ENCODE data around the gene ARRDC3. TPM values are rescaled to one million over a fixed set of nuclear protein-coding genes. Genes with fewer than 3 reads are reported as not detected.
"Not testable (repeated sequence)": the region's sequence is repeated elsewhere in the genome, so short reads cannot be mapped to it uniquely, and the experiment has no call there.

ARRDC3 gene
- total RNA-seq, 4 donors from 2014 or later: 37.0 to 58.2 (median 43.1) TPM

- H3K27me3 ChIP-seq: no peaks in the 10 kb centered on the region
- TF ChIP-seq POLR2AphosphoS5 (IDR thresholded peaks at IDR 0.05) (peak in 1 of 2 donors; percentile 15), EP300 (IDR thresholded peaks at IDR 0.05) (no peak), POLR2A (IDR thresholded peaks at IDR 0.05; ENCODE audit: low read depth) (no peak)
- TF ChIP-seq, protein P1, sequence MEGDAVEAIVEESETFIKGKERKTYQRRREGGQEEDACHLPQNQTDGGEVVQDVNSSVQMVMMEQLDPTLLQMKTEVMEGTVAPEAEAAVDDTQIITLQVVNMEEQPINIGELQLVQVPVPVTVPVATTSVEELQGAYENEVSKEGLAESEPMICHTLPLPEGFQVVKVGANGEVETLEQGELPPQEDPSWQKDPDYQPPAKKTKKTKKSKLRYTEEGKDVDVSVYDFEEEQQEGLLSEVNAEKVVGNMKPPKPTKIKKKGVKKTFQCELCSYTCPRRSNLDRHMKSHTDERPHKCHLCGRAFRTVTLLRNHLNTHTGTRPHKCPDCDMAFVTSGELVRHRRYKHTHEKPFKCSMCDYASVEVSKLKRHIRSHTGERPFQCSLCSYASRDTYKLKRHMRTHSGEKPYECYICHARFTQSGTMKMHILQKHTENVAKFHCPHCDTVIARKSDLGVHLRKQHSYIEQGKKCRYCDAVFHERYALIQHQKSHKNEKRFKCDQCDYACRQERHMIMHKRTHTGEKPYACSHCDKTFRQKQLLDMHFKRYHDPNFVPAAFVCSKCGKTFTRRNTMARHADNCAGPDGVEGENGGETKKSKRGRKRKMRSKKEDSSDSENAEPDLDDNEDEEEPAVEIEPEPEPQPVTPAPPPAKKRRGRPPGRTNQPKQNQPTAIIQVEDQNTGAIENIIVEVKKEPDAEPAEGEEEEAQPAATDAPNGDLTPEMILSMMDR (IDR thresholded peaks at IDR 0.05): no peak
- intact Hi-C loops (cut with DNase I): no loop called here
- peaks cover 0 to 33% (median 22%) of the 10 kb centered on the region in 4 donors for H3K4me1 ChIP-seq
- H3K4me3 ChIP-seq: no peak overlapping the region
- peak overlapping the region in 3 of 4 donors; percentile 19 to 35 (median 35) for H3K27ac ChIP-seq (replicated peaks in 1 of 4)
- 42% methylated on average over 4 of the region's 4 CpGs for WGBS
- no peak for DNase-seq (ENCODE audit: extremely low spot score)
- H3K9me3 ChIP-seq: no peaks in the 10 kb centered on the region
- H3K36me3 ChIP-seq: no peaks in the 10 kb centered on the region
Observed at GRCh38 chr5:91328743-91329142, 54.4 kb downstream of the ARRDC3 start.

DNA sequence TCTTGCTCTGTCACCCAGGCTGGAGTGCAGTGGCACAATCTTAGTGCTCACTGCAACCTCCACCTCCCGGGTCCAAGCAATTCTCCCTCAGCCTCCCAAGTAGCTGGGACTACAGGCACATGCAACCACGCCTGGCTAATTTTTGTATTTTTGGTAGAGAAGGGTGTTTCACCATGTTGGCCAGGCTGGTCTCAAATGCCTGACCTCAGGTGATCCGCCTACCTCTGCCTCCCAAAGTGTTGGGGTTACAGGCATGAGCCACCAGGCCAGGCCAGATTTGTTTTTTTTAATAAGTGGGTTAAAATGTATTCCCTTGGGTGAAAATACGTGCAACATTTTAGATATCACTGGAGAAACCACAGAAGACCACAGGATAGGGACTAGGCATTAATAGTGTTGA, 60.1 kb downstream of the ARRDC3 start:
- H3K27me3 ChIP-seq; intact Hi-C loops (cut with DNase I); H3K36me3 ChIP-seq; H3K9me3 ChIP-seq; DNase-seq (ENCODE audit: extremely low spot score); H3K4me3 ChIP-seq; H3K27ac ChIP-seq (replicated peaks in 1 of 4): not testable (repeated sequence)
- peaks cover 0 to 13% (median 3%) of the 10 kb centered on the region in 4 donors for H3K4me1 ChIP-seq
- WGBS: 92% methylated on average over 4 of the region's 4 CpGs

- 96% methylated on average over 2 of the region's 2 CpGs for WGBS
- no peak overlapping the region for H3K27ac ChIP-seq (replicated peaks in 1 of 4)
- intact Hi-C loops (cut with DNase I): loop anchor here (10.0 kb wide), 1 partner anchor 385 kb away; no protein-coding TSS in a partner anchor
- no peaks in the 10 kb centered on the region for H3K36me3 ChIP-seq
- H3K4me1 ChIP-seq: peaks cover under 1 to 7% (median 3%) of the 10 kb centered on the region in 4 donors
- no peak for TF ChIP-seq POLR2A (IDR thresholded peaks at IDR 0.05; ENCODE audit: low read depth)
- DNase-seq (ENCODE audit: extremely low spot score): no peak
- H3K27me3 ChIP-seq: no peaks in the 10 kb centered on the region
- H3K4me3 ChIP-seq: no peak overlapping the region
- H3K9me3 ChIP-seq: no peaks in the 10 kb centered on the region
Observed at GRCh38 chr5:91319667-91320066, 63.5 kb downstream of the ARRDC3 start.

GRCh38 chr5:91318724-91319123, 64.4 kb downstream of the ARRDC3 start:
- intact Hi-C loops (cut with DNase I): loop anchor here (10.0 kb wide), 1 partner anchor 384 kb away; no protein-coding TSS in a partner anchor
- Histone ChIP-seq H3K9me3 (no peaks in the 10 kb centered on the region), H3K36me3 (no peaks in the 10 kb centered on the region)

More at GRCh38 chr5:91318724-91319123, 64.4 kb downstream of the ARRDC3 start:
- H3K4me3 ChIP-seq: no peak overlapping the region
- DNase-seq (ENCODE audit: extremely low spot score): no peak
- no peak overlapping the region for H3K27ac ChIP-seq (replicated peaks in 1 of 4)
- WGBS: 92% methylated on average over 9 of the region's 9 CpGs
- H3K27me3 ChIP-seq: no peaks in the 10 kb centered on the region
- TF ChIP-seq, protein P1 (IDR thresholded peaks at IDR 0.05): no peak
- no peak for TF ChIP-seq EP300 (IDR thresholded peaks at IDR 0.05)
- TF ChIP-seq POLR2AphosphoS5 (IDR thresholded peaks at IDR 0.05): no peak
- TF ChIP-seq POLR2A (IDR thresholded peaks at IDR 0.05; ENCODE audit: low read depth): no peak
- peaks cover 10 to 14% (median 13%) of the 10 kb centered on the region in 4 donors for H3K4me1 ChIP-seq
